Left lung (tissue), 10 donors: ENCODE data around the gene VPS41. TPM values are rescaled to one million over a fixed set of nuclear protein-coding genes. Genes with fewer than 3 reads are reported as not detected.

ENCODE experiments used
- ATAC-seq: fragments of 200-7000 bp; cut with Tn5 transposase; one replicate; pipeline ENCODE4 v1.9.1; 2020; ENCODE audit warnings: moderate library complexity
- DNase-seq, 4 donors: peaks; one replicate each; pipeline ENCODE4 v3.0.0-alpha.2; 2013 to 2020
- H3K27ac ChIP-seq, 2 donors: fragments of 200-600 bp; sonication (generic) in 1 of 2; one replicate each; pipeline versions ENCODE4 v1.5.0 to v1.8.0; 2020 to 2021
- H3K27me3 ChIP-seq, 2 donors: fragments of 200-600 bp; sonication (generic) in 1 of 2; one replicate each; pipeline versions ENCODE4 v1.5.0 to v1.8.0; 2020 to 2021
- H3K36me3 ChIP-seq, 2 donors: fragments of 200-600 bp; sonication (generic) in 1 of 2; one replicate each; pipeline versions ENCODE4 v1.5.0 to v1.8.0; 2020 to 2021
- H3K4me1 ChIP-seq, 2 donors: fragments of 200-600 bp; one replicate each; pipeline ENCODE4 v1.8.0; 2021
- H3K4me3 ChIP-seq, 2 donors: fragments of 200-600 bp; sonication (generic) in 1 of 2; one replicate each; pipeline versions ENCODE4 v1.5.0 to v1.8.0; 2020 to 2021; ENCODE audit warnings: mild to moderate bottlenecking in 1 of 2
- H3K9me3 ChIP-seq, 2 donors: fragments of 200-600 bp; sonication (generic) in 1 of 2; one replicate each; pipeline versions ENCODE4 v1.5.0 to v1.8.0; 2020 to 2021
- intact Hi-C, 2 donors: fragments of 100-400 bp; cut with DNase I; formaldehyde crosslinking; loops; one replicate each; pipeline versions ENCODE4 v1.11.2 to v1.14.2; 2022
- polyA plus RNA-seq, 6 donors: library from polyadenylated mRNA; unstranded; fragments of 120-200 nt; gene quantifications; one replicate each; pipeline ENCODE4 v1.2.1, GENCODE V29; 2013; ENCODE audit not compliant: insufficient read length in 6 of 6
- total RNA-seq, 2 donors: library from RNA; stranded (reverse); fragmentation: NEBNext Ultra II Directional; extraction: Animal tissue kit (Norgen Biotek cat#: 25700); gene quantifications; one replicate each; pipeline ENCODE4 v1.2.1, GENCODE V29; 2021
- TF ChIP-seq, protein P1 (sequence below), 2 donors: fragments of 200-600 bp; sonication (generic) in 1 of 2; IDR thresholded peaks; one replicate each; pipeline versions ENCODE4 v1.5.0 to v1.8.0; 2021; ENCODE audit warnings: antibody characterized with exemption in 2 of 2
- donor health status: DM: no; HTN: yes; CAD: no.
- donor health status: DM: no; HTN: no; CAD: no.

VPS41 gene
- total and polyA plus RNA-seq, 8 donors: 63.0 to 99.9 (median 82.3) TPM

DNA sequence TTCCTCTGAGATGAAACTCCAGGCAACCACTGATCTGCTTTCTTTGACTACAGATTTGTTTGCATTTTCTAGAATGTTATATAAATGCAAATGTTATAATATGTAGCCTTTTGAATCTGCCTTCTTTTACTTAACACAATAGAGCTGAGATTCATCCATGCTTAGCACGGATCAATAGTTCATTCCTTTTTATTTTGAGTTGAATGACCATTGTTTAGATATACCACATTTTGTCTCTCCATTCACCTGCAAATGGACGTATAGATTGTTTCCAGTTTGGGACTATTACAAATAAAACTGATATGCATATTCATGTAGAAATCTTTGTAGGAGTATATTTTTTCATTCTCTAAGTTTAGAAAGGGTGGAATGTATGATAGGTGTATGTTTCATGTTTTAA lies 57.7 kb downstream of the VPS41 start:
- H3K36me3 ChIP-seq: no peaks in the 10 kb centered on the region
- DNase-seq (no peak), ATAC-seq (no peak)
- no peaks in the 10 kb centered on the region for H3K9me3 ChIP-seq
- no peaks in the 10 kb centered on the region for H3K27me3 ChIP-seq
- H3K4me3 ChIP-seq: no peak overlapping the region
- H3K27ac ChIP-seq: no peak overlapping the region
- intact Hi-C loops: no loop called here
- TF ChIP-seq, protein P1, sequence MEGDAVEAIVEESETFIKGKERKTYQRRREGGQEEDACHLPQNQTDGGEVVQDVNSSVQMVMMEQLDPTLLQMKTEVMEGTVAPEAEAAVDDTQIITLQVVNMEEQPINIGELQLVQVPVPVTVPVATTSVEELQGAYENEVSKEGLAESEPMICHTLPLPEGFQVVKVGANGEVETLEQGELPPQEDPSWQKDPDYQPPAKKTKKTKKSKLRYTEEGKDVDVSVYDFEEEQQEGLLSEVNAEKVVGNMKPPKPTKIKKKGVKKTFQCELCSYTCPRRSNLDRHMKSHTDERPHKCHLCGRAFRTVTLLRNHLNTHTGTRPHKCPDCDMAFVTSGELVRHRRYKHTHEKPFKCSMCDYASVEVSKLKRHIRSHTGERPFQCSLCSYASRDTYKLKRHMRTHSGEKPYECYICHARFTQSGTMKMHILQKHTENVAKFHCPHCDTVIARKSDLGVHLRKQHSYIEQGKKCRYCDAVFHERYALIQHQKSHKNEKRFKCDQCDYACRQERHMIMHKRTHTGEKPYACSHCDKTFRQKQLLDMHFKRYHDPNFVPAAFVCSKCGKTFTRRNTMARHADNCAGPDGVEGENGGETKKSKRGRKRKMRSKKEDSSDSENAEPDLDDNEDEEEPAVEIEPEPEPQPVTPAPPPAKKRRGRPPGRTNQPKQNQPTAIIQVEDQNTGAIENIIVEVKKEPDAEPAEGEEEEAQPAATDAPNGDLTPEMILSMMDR (IDR thresholded peaks at IDR 0.05): no peak
- peaks cover 0 to 11% of the 10 kb centered on the region in 2 donors for H3K4me1 ChIP-seq

DNA sequence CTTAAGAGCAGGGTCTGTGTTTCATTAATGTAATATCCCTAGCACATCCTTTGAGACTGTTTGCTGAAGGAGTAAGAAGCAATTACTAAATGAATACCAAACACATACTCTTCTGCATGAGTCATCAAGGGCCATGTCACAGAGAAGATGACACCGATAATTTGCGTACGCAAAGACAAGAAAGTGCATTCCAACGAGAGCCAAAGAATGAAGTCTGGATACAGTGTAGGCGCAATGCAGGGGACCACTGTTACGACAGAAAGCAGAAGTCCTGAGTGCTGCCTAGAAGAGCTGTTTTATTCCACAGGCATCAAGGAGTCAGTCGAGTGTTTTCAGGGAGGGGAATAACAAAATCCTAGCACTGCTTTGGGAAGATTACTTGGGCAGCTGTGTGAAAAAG lies 62.7 kb downstream of the VPS41 start:
- TF ChIP-seq, protein P1 (IDR thresholded peaks at IDR 0.05): no peak
- Histone ChIP-seq H3K4me3 (no peak overlapping the region), H3K27me3 (no peaks in the 10 kb centered on the region), H3K27ac (no peak overlapping the region), H3K36me3 (no peaks in the 10 kb centered on the region), H3K9me3 (no peaks in the 10 kb centered on the region), H3K4me1 (no peaks in the 10 kb centered on the region)
- no peak for ATAC-seq
- no peak for DNase-seq
- intact Hi-C loops: no loop called here

DNA sequence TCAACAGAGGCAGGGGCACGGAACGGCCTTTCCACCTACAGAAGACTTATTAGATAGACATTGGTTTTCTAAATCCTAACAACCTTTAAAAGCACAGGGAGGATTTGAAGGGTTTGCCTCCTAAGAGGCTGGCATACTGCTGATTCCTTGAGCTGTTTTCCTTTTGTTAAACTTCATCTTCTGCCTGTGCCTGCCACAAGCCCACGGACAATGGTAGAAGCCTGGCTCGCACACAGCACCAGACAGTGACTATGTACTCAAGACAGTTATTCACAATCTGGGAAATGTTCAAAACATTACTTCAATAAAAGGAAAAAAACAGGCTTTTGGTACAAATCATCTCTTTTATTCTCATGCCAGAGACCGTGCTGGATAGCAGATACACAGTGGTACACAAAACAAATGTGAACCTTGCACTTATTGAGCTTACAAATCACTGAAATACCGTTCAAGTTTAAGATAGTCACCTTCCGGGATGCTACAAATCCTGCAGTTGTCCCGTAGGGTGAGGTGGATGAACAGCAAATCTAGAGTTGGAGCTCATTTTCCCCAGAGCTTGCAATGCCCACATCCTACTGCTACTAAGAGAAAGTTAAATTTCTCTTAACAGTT lies 63.9 kb downstream of the VPS41 start:
- no peak for DNase-seq
- Histone ChIP-seq H3K27me3 (no peaks in the 10 kb centered on the region), H3K36me3 (no peaks in the 10 kb centered on the region), H3K9me3 (no peaks in the 10 kb centered on the region), H3K4me3 (no peak overlapping the region), H3K27ac (no peak overlapping the region), H3K4me1 (peaks cover 0 to 5% of the 10 kb centered on the region in 2 donors)
- intact Hi-C loops: no loop called here
- ATAC-seq: no peak
- TF ChIP-seq, protein P1 (IDR thresholded peaks at IDR 0.05): no peak

DNA sequence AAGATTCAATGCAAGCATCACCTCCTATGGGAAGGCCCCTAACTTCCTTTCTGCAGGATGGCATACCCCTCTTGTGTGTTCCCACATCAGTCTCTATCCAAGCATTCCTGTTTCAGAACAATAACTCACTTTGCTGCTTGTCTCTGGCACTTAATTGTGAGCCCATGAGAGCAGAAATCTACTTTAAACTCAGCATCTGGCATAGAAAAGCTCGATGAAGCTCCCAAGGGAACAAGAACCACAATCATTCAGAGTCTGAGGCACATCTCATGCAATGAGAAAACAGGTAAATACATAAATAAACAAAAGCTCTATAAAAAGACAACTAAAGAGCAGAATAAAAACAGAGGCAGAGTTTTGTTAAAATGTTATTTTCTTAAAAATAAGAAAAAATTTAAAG lies 66.2 kb downstream of the VPS41 start:
- Histone ChIP-seq H3K9me3 (no peaks in the 10 kb centered on the region), H3K4me3 (no peak overlapping the region), H3K27me3 (no peaks in the 10 kb centered on the region), H3K4me1 (peaks cover 0 to 5% of the 10 kb centered on the region in 2 donors), H3K27ac (no peak overlapping the region), H3K36me3 (no peaks in the 10 kb centered on the region)
- DNase-seq (no peak), ATAC-seq (no peak)
- intact Hi-C loops: no loop called here
- TF ChIP-seq, protein P1 (IDR thresholded peaks at IDR 0.05): no peak

GRCh38 chr7:38840736-38841460 lies 68.1 kb downstream of the VPS41 start:
- ATAC-seq (peak; percentile 82), DNase-seq (no peak)
- no peak overlapping the region for H3K4me3 ChIP-seq
- TF ChIP-seq, protein P1 (IDR thresholded peaks at IDR 0.05): no peak
- H3K27ac ChIP-seq: no peak overlapping the region
- H3K36me3 ChIP-seq: no peaks in the 10 kb centered on the region
- intact Hi-C loops: no loop called here
- peaks cover 0 to 5% of the 10 kb centered on the region in 2 donors for H3K4me1 ChIP-seq
- no peaks in the 10 kb centered on the region for H3K27me3 ChIP-seq
- H3K9me3 ChIP-seq: no peaks in the 10 kb centered on the region
